ENCODE measurements around the gene SLC24A5. TPM values are rescaled to one million over a fixed set of nuclear protein-coding genes. Genes with fewer than 3 reads are reported as not detected.

SLC24A5 gene
- polyA plus RNA-seq, 6 donors from 2014 or later, result not detected

GRCh38 chr15:48131324-48131723 lies 10.5 kb downstream of the SLC24A5 start:
- peaks cover 0 to 4% (median 0%) of the 10 kb centered on the region in 3 donors for H3K27me3 Mint-ChIP-seq
- no peak for ATAC-seq (ENCODE audit: low read depth in 2 of 2)
- no peak overlapping the region for H3K4me3 Mint-ChIP-seq
- peaks cover 0 to 1% (median 0%) of the 10 kb centered on the region in 3 donors for H3K4me1 Mint-ChIP-seq
- no peaks in the 10 kb centered on the region for H3K36me3 Mint-ChIP-seq
- peak overlapping the region in 1 of 6 donors; percentile 30 for H3K27ac Mint-ChIP-seq
- no peak for DNase-seq
- H3K9me3 Mint-ChIP-seq, result peaks cover 0 to 4% (median 0%) of the 10 kb centered on the region in 7 donors

- no peak overlapping the region for H3K27ac Mint-ChIP-seq
- H3K9me3 Mint-ChIP-seq, result peaks cover 0 to 4% (median 0%) of the 10 kb centered on the region in 7 donors
- ATAC-seq (ENCODE audit: low read depth in 2 of 2), result no peak
- H3K4me1 Mint-ChIP-seq, result peaks cover 0 to 1% (median 0%) of the 10 kb centered on the region in 3 donors
- H3K27me3 Mint-ChIP-seq, result no peaks in the 10 kb centered on the region
- no peak for DNase-seq
- no peaks in the 10 kb centered on the region for H3K36me3 Mint-ChIP-seq
- H3K4me3 Mint-ChIP-seq, result no peak overlapping the region
These were observed 12.1 kb downstream of the SLC24A5 start for GRCh38 chr15:48132874-48133273.

GRCh38 chr15:48143856-48144255 lies 23.1 kb downstream of the SLC24A5 start:
- Mint-ChIP-seq H3K36me3 (peaks cover 0 to 6% of the 10 kb centered on the region in 2 donors), H3K4me1 (peaks cover 0 to 3% (median 0%) of the 10 kb centered on the region in 3 donors), H3K27ac (no peak overlapping the region), H3K9me3 (no peaks in the 10 kb centered on the region), H3K27me3 (no peaks in the 10 kb centered on the region), H3K4me3 (no peak overlapping the region)
- ATAC-seq (ENCODE audit: low read depth in 2 of 2), result no peak
- DNase-seq, result no peak

- Mint-ChIP-seq H3K4me1 (peaks cover 0 to 3% (median 0%) of the 10 kb centered on the region in 3 donors), H3K36me3 (peaks cover 0 to 6% of the 10 kb centered on the region in 2 donors), H3K27me3 (no peaks in the 10 kb centered on the region), H3K4me3 (no peak overlapping the region), H3K9me3 (no peaks in the 10 kb centered on the region), H3K27ac (peak overlapping the region in 1 of 6 donors; percentile 2)
- DNase-seq (no peak), ATAC-seq (ENCODE audit: low read depth in 2 of 2) (no peak)
These were observed 24.1 kb downstream of the SLC24A5 start for GRCh38 chr15:48144889-48145288.

GRCh38 chr15:48145923-48146322 lies 25.1 kb downstream of the SLC24A5 start:
- Mint-ChIP-seq H3K9me3 (no peaks in the 10 kb centered on the region), H3K4me3 (no peak overlapping the region), H3K27me3 (no peaks in the 10 kb centered on the region), H3K4me1 (peaks cover 0 to 3% (median 0%) of the 10 kb centered on the region in 3 donors), H3K36me3 (peaks cover 0 to 6% of the 10 kb centered on the region in 2 donors), H3K27ac (no peak overlapping the region)
- ATAC-seq (ENCODE audit: low read depth in 2 of 2) (no peak), DNase-seq (no peak)

GRCh38 chr15:48147358-48147757 lies 26.6 kb downstream of the SLC24A5 start:
- Mint-ChIP-seq H3K9me3 (no peaks in the 10 kb centered on the region), H3K27ac (no peak overlapping the region), H3K4me1 (peaks cover 0 to 3% (median 0%) of the 10 kb centered on the region in 3 donors), H3K27me3 (no peaks in the 10 kb centered on the region), H3K36me3 (peaks cover 0 to 15% of the 10 kb centered on the region in 2 donors), H3K4me3 (no peak overlapping the region)
- ATAC-seq (ENCODE audit: low read depth in 2 of 2) (no peak), DNase-seq (no peak)

- H3K36me3 Mint-ChIP-seq, result peaks cover 0 to 15% of the 10 kb centered on the region in 2 donors
These were observed 29.1 kb downstream of the SLC24A5 start for GRCh38 chr15:48149858-48150257.

GRCh38 chr15:48153526-48153925 lies 32.7 kb downstream of the SLC24A5 start:
- DNase-seq, result no peak
- Mint-ChIP-seq H3K4me1 (no peaks in the 10 kb centered on the region), H3K27me3 (no peaks in the 10 kb centered on the region), H3K9me3 (no peaks in the 10 kb centered on the region), H3K27ac (no peak overlapping the region), H3K36me3 (peaks cover 0 to 15% of the 10 kb centered on the region in 2 donors), H3K4me3 (no peak overlapping the region)
- no peak for ATAC-seq (ENCODE audit: low read depth in 2 of 2)

More at GRCh38 chr15:48149858-48150257, 29.1 kb downstream of the SLC24A5 start:
- H3K27ac Mint-ChIP-seq, result no peak overlapping the region
- no peaks in the 10 kb centered on the region for H3K27me3 Mint-ChIP-seq
- no peaks in the 10 kb centered on the region for H3K9me3 Mint-ChIP-seq
- ATAC-seq (ENCODE audit: low read depth in 2 of 2) (no peak), DNase-seq (no peak)
- H3K4me3 Mint-ChIP-seq, result no peak overlapping the region
- peaks cover 0 to 2% (median 0%) of the 10 kb centered on the region in 3 donors for H3K4me1 Mint-ChIP-seq

GRCh38 chr15:48168616-48169015 lies 47.8 kb downstream of the SLC24A5 start:
- DNase-seq, result no peak
- Mint-ChIP-seq H3K27me3 (no peaks in the 10 kb centered on the region), H3K4me3 (no peak overlapping the region), H3K9me3 (peaks cover 0 to 17% (median 4%) of the 10 kb centered on the region in 7 donors), H3K4me1 (peaks cover 0 to 8% (median 3%) of the 10 kb centered on the region in 3 donors), H3K27ac (no peak overlapping the region), H3K36me3 (peaks cover 0 to 9% of the 10 kb centered on the region in 2 donors)
- no peak for ATAC-seq (ENCODE audit: low read depth in 2 of 2)

GRCh38 chr15:48170981-48171380 lies 50.2 kb downstream of the SLC24A5 start:
- ATAC-seq (ENCODE audit: low read depth in 2 of 2) (no peak), DNase-seq (no peak)
- no peaks in the 10 kb centered on the region for H3K27me3 Mint-ChIP-seq
- peaks cover 3 to 15% (median 4%) of the 10 kb centered on the region in 3 donors for H3K4me1 Mint-ChIP-seq
- no peak overlapping the region for H3K4me3 Mint-ChIP-seq
- H3K9me3 Mint-ChIP-seq, result peaks cover 0 to 18% (median 5%) of the 10 kb centered on the region in 7 donors
- peaks cover 0 to 17% of the 10 kb centered on the region in 2 donors for H3K36me3 Mint-ChIP-seq
- H3K27ac Mint-ChIP-seq, result no peak overlapping the region

GRCh38 chr15:48175126-48175525 lies 54.3 kb downstream of the SLC24A5 start:
- H3K4me3 Mint-ChIP-seq, result peak overlapping the region in 1 of 8 donors; percentile 18
- peaks cover 13 to 27% (median 14%) of the 10 kb centered on the region in 3 donors for H3K4me1 Mint-ChIP-seq
- DNase-seq (no peak), ATAC-seq (ENCODE audit: low read depth in 2 of 2) (no peak)
- peaks cover 0 to 17% of the 10 kb centered on the region in 2 donors for H3K36me3 Mint-ChIP-seq
- no peak overlapping the region for H3K27ac Mint-ChIP-seq
- H3K9me3 Mint-ChIP-seq, result peaks cover 0 to 18% (median 5%) of the 10 kb centered on the region in 7 donors
- H3K27me3 Mint-ChIP-seq, result peaks cover 0 to 4% (median 0%) of the 10 kb centered on the region in 3 donors

- peaks cover 13 to 27% (median 14%) of the 10 kb centered on the region in 3 donors for H3K4me1 Mint-ChIP-seq
- H3K4me3 Mint-ChIP-seq, result peak overlapping the region in 3 of 8 donors; percentile 26 to 85 (median 62)
- H3K36me3 Mint-ChIP-seq, result peaks cover 0 to 17% of the 10 kb centered on the region in 2 donors
- DNase-seq (no peak), ATAC-seq (ENCODE audit: low read depth in 2 of 2) (no peak)
- H3K27me3 Mint-ChIP-seq, result peaks cover 0 to 4% (median 3%) of the 10 kb centered on the region in 3 donors
- peaks cover 0 to 18% (median 5%) of the 10 kb centered on the region in 7 donors for H3K9me3 Mint-ChIP-seq
- H3K27ac Mint-ChIP-seq, result no peak overlapping the region
These were observed 55.3 kb downstream of the SLC24A5 start for GRCh38 chr15:48176112-48176511.

GRCh38 chr15:48176957-48177356 lies 56.2 kb downstream of the SLC24A5 start:
- H3K27ac Mint-ChIP-seq, result peak overlapping the region in 5 of 6 donors; percentile 89 to 98 (median 95)
- H3K9me3 Mint-ChIP-seq, result peaks cover 0 to 14% (median 5%) of the 10 kb centered on the region in 7 donors

GRCh38 chr15:48177383-48177765 lies 56.6 kb downstream of the SLC24A5 start:
- Mint-ChIP-seq H3K36me3 (peaks cover 0 to 17% of the 10 kb centered on the region in 2 donors), H3K4me1 (peaks cover 13 to 27% (median 14%) of the 10 kb centered on the region in 3 donors), H3K27ac (peak overlapping the region; percentile 87 to 98 (median 93)), H3K27me3 (peaks cover 4 to 14% (median 10%) of the 10 kb centered on the region in 3 donors), H3K4me3 (peak overlapping the region; percentile 85 to 96 (median 92)), H3K9me3 (peaks cover 0 to 12% (median 5%) of the 10 kb centered on the region in 7 donors)
- DNase-seq (peak; percentile 32), ATAC-seq (ENCODE audit: low read depth in 2 of 2) (peak; percentile 62 to 64)

More at GRCh38 chr15:48176957-48177356, 56.2 kb downstream of the SLC24A5 start:
- Mint-ChIP-seq H3K36me3 (peaks cover 0 to 17% of the 10 kb centered on the region in 2 donors), H3K4me3 (peak overlapping the region; percentile 85 to 96 (median 92)), H3K4me1 (peaks cover 13 to 27% (median 14%) of the 10 kb centered on the region in 3 donors), H3K27me3 (peaks cover 2 to 10% (median 6%) of the 10 kb centered on the region in 3 donors)
- ATAC-seq (ENCODE audit: low read depth in 2 of 2) (no peak), DNase-seq (no peak)

Measured in naive B cell (primary cell).